GM20000 (cell line): Measurements from ENCODE around the gene RAET1L.
"Not testable (repeated sequence)": the region's sequence is repeated elsewhere in the genome, so short reads cannot be mapped to it uniquely, and the experiment has no call there.

Source experiments
- DNase-seq: peaks from one replicate; pipeline ENCODE4 v3.0.0; 2012; ENCODE audit warnings: low spot score
- CTCF ChIP-seq: IDR thresholded peaks from 2 replicates; pipeline ENCODE4 v1.5.1; 2012; ENCODE audit warnings: mild to moderate bottlenecking, control low read depth; ENCODE audit errors: extremely low read depth, missing control alignments

Gene RAET1L

GRCh38 chr6:150008588-150008987, 16.7 kb downstream of the RAET1L start:
- DNase-seq: no peak
- TF ChIP-seq CTCF: no peak

GRCh38 chr6:150006961-150007464, 18.3 kb downstream of the RAET1L start:
- DNase-seq: peak; percentile 68
- TF ChIP-seq CTCF: peak; percentile 40

- no peak for DNase-seq
- no peak for TF ChIP-seq CTCF
Measured at GRCh38 chr6:150005761-150006651, 19.3 kb downstream of the RAET1L start.

- TF ChIP-seq CTCF: no peak
- DNase-seq: peak; percentile 90
Measured at GRCh38 chr6:150004783-150005717, 20.3 kb downstream of the RAET1L start.

GRCh38 chr6:150004101-150004782, 21.1 kb downstream of the RAET1L start:
- DNase-seq: peak; percentile 56
- TF ChIP-seq CTCF: no peak

- not testable (repeated sequence) for DNase-seq
Measured at GRCh38 chr6:150003599-150003998, 21.7 kb downstream of the RAET1L start.

GRCh38 chr6:150002710-150003109, 22.6 kb downstream of the RAET1L start:
- TF ChIP-seq CTCF: no peak
- DNase-seq: no peak
